ENCODE results near the gene BUB3. TPM values are rescaled to one million over a fixed set of nuclear protein-coding genes. Genes with fewer than 3 reads are reported as not detected.

Gene BUB3
- total RNA-seq, 1 experiment from 2014 or later = 113 TPM

GRCh38 chr10:123180101-123181090 lies 26.2 kb downstream of the BUB3 start:
- Mint-ChIP-seq H3K27me3 (ENCODE audit: unreplicated experiment) (no peaks in the 10 kb centered on the region), H3K4me1 (ENCODE audit: low read depth, unreplicated experiment) (no peaks in the 10 kb centered on the region), H3K4me3 (ENCODE audit: low read depth, unreplicated experiment) (no peak overlapping the region), H3K36me3 (ENCODE audit: insufficient read depth, unreplicated experiment) (no peaks in the 10 kb centered on the region), H3K27ac (ENCODE audit: unreplicated experiment) (no peak overlapping the region), H3K9me3 (ENCODE audit: low read depth, unreplicated experiment) (peaks cover 4% of the 10 kb centered on the region)
- no TSS peak for BruUV-seq (replicated peaks)
- no peak for DNase-seq
- TF ChIP-seq CTCF (IDR thresholded peaks at IDR 0.05; ENCODE audit: unreplicated experiment) = no peak
- intact Hi-C loops (cut with micrococcal nuclease; ENCODE audit: unreplicated experiment) = no loop called here
- CTCF ChIA-PET = no interaction called here

GRCh38 chr10:123183724-123184123 lies 29.5 kb downstream of the BUB3 start:
- intact Hi-C loops (cut with micrococcal nuclease; ENCODE audit: unreplicated experiment) = no loop called here
- DNase-seq = no peak
- Mint-ChIP-seq H3K27ac (ENCODE audit: unreplicated experiment) (no peak overlapping the region), H3K9me3 (ENCODE audit: low read depth, unreplicated experiment) (peaks cover 4% of the 10 kb centered on the region), H3K4me1 (ENCODE audit: low read depth, unreplicated experiment) (no peaks in the 10 kb centered on the region), H3K27me3 (ENCODE audit: unreplicated experiment) (no peaks in the 10 kb centered on the region), H3K36me3 (ENCODE audit: insufficient read depth, unreplicated experiment) (no peaks in the 10 kb centered on the region), H3K4me3 (ENCODE audit: low read depth, unreplicated experiment) (no peak overlapping the region)
- BruUV-seq (replicated peaks) = no TSS peak
- no peak for TF ChIP-seq CTCF (IDR thresholded peaks at IDR 0.05; ENCODE audit: unreplicated experiment)
- CTCF ChIA-PET = no interaction called here

- no peak for TF ChIP-seq CTCF (IDR thresholded peaks at IDR 0.05; ENCODE audit: unreplicated experiment)
- H3K4me1 Mint-ChIP-seq (ENCODE audit: low read depth, unreplicated experiment) = no peaks in the 10 kb centered on the region
- H3K9me3 Mint-ChIP-seq (ENCODE audit: low read depth, unreplicated experiment) = peaks cover 4% of the 10 kb centered on the region
- intact Hi-C loops (cut with micrococcal nuclease; ENCODE audit: unreplicated experiment) = no loop called here
- no peaks in the 10 kb centered on the region for H3K27me3 Mint-ChIP-seq (ENCODE audit: unreplicated experiment)
- DNase-seq = no peak
- H3K36me3 Mint-ChIP-seq (ENCODE audit: insufficient read depth, unreplicated experiment) = no peaks in the 10 kb centered on the region
- H3K4me3 Mint-ChIP-seq (ENCODE audit: low read depth, unreplicated experiment) = no peak overlapping the region
- BruUV-seq (replicated peaks) = no TSS peak
- H3K27ac Mint-ChIP-seq (ENCODE audit: unreplicated experiment) = no peak overlapping the region
- CTCF ChIA-PET = no interaction called here
Observed at GRCh38 chr10:123187781-123188180, 33.6 kb downstream of the BUB3 start.

- H3K36me3 Mint-ChIP-seq (ENCODE audit: insufficient read depth, unreplicated experiment) = no peaks in the 10 kb centered on the region
- BruUV-seq (replicated peaks) = no TSS peak
- no peak overlapping the region for H3K27ac Mint-ChIP-seq (ENCODE audit: unreplicated experiment)
- intact Hi-C loops (cut with micrococcal nuclease; ENCODE audit: unreplicated experiment) = no loop called here
- CTCF ChIA-PET = no interaction called here
- no peaks in the 10 kb centered on the region for H3K27me3 Mint-ChIP-seq (ENCODE audit: unreplicated experiment)
- DNase-seq = no peak
- no peak for TF ChIP-seq CTCF (IDR thresholded peaks at IDR 0.05; ENCODE audit: unreplicated experiment)
- no peak overlapping the region for H3K4me3 Mint-ChIP-seq (ENCODE audit: low read depth, unreplicated experiment)
- H3K9me3 Mint-ChIP-seq (ENCODE audit: low read depth, unreplicated experiment) = no peaks in the 10 kb centered on the region
- H3K4me1 Mint-ChIP-seq (ENCODE audit: low read depth, unreplicated experiment) = no peaks in the 10 kb centered on the region
Observed at GRCh38 chr10:123191886-123192285, 37.7 kb downstream of the BUB3 start.

All from Calu3 (cell line).